ENCODE data around the gene IL22RA2.

DNA sequence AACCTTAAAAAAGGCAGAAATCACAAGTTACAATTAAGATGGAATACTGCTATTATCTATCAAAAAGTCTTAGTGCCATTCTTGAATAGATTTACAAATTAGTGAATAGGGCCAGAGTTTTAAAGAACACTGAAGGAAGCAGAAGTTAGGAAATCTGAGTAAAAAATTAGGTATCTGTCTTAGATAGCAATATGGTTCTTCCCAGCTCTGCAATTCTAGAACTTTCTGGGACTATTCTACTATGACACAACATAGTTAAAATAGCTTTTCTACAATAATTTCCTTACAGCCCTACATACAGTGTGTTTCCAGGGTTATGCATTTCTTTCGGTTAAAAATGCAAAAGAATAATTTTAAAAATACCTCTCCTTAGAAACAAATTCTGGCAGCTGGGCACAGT, 27.6 kb upstream of the IL22RA2 start:
- TF ChIP-seq POLR2A (conservative IDR thresholded peaks at IDR 0.05) (no peak), TRIM24 (IDR thresholded peaks at IDR 0.05) (no peak), HDAC2 (IDR thresholded peaks at IDR 0.05) (no peak), KDM5B (IDR thresholded peaks at IDR 0.05; ENCODE audit: insufficient replicate concordance, low read depth, low read length) (no peak)

All from K562 (cell line).